AG09309 (cell line): ENCODE results near the gene ATG12.

ENCODE experiments used
- DNase-seq: peaks from one replicate; pipeline ENCODE4 v3.0.0-alpha.2; 2010; ENCODE audit warnings: low read depth
- H3K4me3 ChIP-seq: 2 replicates; pipeline ENCODE4 v1.5.1; 2011; ENCODE audit warnings: mild to moderate bottlenecking, low read depth, low read length, moderate library complexity; ENCODE audit not compliant: control insufficient read depth
- TF ChIP-seq, protein P1 (sequence below): IDR thresholded peaks from 2 replicates; pipeline ENCODE4 v1.5.1; 2011; ENCODE audit warnings: mild to moderate bottlenecking, low read depth, low read length, inconsistent platforms; ENCODE audit not compliant: insufficient read depth, control insufficient read depth; ENCODE audit errors: missing control alignments

Gene ATG12

DNA sequence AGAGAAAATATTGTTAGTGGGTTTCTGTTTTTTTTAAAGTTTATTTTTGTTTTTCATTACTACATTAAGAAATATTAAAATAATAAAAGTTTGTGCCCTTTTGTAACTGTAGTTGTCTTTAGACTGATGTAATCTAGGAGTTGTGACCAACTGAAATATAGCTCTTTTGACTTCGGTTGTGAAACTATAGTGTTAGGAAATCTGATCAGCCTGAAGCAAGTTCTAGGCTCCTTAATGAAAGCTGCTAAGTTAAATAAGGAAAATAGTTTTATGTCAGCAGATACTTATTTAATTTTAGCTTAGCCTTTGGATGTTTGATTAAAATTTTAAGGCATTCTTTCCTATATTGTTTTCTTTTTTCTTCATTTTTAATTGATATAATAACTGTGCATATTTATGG, 14.6 kb upstream of the ATG12 start:
- no peak overlapping the region for H3K4me3 ChIP-seq
- TF ChIP-seq, protein P1, sequence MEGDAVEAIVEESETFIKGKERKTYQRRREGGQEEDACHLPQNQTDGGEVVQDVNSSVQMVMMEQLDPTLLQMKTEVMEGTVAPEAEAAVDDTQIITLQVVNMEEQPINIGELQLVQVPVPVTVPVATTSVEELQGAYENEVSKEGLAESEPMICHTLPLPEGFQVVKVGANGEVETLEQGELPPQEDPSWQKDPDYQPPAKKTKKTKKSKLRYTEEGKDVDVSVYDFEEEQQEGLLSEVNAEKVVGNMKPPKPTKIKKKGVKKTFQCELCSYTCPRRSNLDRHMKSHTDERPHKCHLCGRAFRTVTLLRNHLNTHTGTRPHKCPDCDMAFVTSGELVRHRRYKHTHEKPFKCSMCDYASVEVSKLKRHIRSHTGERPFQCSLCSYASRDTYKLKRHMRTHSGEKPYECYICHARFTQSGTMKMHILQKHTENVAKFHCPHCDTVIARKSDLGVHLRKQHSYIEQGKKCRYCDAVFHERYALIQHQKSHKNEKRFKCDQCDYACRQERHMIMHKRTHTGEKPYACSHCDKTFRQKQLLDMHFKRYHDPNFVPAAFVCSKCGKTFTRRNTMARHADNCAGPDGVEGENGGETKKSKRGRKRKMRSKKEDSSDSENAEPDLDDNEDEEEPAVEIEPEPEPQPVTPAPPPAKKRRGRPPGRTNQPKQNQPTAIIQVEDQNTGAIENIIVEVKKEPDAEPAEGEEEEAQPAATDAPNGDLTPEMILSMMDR = no peak
- DNase-seq = no peak

DNA sequence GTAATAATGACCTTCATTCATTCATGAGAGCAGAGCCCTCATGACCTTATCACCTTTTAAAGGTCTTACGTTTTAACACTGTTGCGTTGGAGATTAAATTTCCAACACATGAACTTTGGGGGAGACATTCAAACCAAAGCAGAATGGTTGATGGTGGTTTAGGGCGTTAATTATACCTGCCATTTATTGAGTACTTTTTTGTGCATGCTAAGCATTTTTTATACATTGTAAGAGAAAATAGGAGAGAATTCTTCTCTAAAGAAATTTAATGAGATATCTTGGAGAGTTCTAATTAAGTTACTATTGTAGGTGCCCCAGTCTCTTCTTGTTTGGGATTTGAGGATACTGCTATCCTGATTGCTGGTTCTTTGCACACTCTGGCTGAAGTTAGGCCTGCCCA, 12.8 kb upstream of the ATG12 start:
- TF ChIP-seq, protein P1 = no peak
- H3K4me3 ChIP-seq = no peak overlapping the region
- DNase-seq = no peak

DNA sequence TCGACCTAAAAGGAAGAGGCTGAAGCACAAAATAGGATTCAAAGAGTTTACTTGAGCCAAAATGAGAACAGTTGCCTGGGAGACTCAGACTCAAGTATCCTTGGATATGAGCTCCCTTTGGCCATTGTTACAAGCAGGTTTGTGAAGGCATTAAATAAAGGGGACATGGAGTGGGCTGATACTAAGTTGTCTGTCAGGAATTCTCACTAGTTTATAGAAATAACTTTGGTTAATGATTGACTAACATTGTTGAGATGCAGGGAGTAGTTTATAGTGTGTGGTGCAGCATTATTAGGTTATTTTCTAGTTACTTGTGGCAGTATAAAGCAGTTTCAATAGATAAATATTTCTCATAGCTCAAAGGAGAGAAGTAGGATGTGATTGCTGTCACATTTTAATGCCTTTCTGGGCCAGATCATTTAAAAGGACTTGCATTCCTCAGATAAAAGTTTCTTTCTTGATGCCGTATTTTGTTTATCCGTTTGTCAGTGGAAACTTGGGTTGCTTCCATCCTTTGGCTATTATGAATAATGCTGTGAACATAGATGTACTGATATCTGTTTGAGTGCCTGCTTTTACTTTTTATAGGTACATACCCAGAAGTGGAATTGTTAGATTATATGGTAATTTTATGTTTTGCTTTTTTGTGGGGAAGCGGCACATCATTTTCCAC, 9.5 kb upstream of the ATG12 start:
- no peak for DNase-seq
- TF ChIP-seq, protein P1 = no peak
- H3K4me3 ChIP-seq = no peak overlapping the region

DNA sequence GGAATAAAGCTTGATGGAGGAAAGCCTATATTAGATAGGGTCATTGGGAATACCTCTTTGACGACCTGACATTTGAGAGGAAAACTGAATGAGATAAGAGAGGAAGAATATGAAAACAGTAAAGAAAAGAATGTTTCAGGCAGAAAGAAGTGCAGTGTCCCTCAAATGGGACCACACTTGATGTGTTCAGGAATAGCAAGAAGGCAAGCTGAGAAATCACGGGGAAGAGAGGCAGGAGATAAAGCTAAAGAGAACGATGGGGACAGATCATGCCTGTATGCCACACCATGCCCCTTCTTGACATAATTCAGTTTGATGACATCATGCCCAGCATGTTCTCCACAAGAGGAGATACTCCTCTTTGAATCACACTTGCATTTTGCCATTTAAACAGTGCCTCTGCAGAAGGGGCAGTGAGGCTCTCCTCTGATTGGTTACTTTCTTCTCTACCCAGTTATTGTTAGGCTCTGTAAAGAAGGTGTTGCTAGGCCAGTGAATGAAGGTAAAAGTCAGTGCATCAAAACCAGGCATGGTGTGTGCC, 8.0 kb upstream of the ATG12 start:
- DNase-seq = no peak
- TF ChIP-seq, protein P1 = no peak

DNA sequence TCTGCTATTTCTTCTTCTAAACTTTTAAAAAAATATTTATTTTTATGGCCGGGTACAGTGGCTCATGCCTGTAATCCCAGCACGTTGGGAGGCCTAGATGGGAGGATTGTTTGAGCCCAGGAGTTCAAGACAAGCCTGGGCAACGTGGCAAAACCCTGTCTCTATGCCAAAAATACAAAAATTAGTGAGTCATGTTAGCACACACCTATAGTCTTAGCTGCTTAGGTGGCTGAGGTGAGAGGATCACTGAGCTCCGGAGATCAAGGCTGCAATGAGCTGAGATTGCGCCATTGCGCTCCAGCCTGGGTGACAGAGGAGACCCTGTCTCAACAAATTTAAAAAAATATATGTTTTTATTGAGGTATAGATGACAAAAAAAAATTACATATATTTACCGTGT, 5.9 kb upstream of the ATG12 start:
- H3K4me3 ChIP-seq = no peak overlapping the region
- DNase-seq = no peak
- TF ChIP-seq, protein P1 = no peak

More for the DNA sequence above, 8.0 kb upstream of the ATG12 start:
- H3K4me3 ChIP-seq = no peak overlapping the region

DNA sequence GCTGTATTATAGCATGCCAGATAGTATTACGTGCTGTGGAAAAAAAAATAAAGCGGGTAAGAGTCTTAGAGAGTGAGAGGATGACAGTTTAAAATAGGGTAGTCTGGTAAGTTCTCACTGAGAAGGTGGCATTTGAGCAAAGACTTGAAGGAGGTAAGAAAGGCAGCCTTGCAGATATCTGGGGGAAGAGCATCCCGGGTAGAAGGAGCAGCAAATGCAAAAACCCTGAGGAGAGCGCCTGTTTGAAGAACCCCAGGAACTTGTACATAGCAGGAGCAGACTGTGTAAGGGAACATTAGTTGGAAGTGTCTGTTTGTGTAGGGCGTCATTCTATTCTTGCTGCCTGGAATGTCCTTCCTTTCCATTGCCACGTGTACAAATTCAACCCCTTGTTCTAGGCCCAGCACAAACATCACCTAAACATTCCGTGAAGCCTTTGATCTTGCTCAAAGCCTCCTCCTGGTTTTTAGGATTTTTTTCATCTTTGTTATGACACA, 3.0 kb upstream of the ATG12 start:
- no peak overlapping the region for H3K4me3 ChIP-seq
- DNase-seq = no peak
- TF ChIP-seq, protein P1 = no peak
